GM21423 (cell line): Measurements from ENCODE around the gene IFNA5.

ENCODE experiments used
- ATAC-seq: cut with Tn5 transposase; IDR thresholded peaks from one replicate; pipeline ENCODE4 v1.9.1; 2021; ENCODE audit warnings: mild to moderate bottlenecking, moderate library complexity; ENCODE audit not compliant: unreplicated experiment

The IFNA5 gene

DNA sequence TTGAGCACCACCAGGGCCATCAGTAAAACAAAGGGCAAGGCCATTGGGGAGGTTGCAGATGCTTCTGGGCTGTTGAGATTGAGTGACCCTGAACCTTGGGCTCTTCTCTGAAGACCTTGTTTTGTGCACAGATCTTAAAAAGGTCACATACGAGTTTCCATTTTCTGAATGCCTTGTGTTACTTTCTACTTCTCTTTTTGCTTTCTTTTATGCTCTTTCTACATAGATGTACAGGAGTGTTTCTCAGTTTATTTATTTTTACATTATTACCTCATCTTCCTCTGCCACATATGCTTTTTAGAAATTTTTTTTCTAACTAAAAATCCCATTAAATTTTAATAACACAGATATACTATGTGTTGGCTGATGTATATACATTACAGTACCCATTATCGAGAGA is at the start of gene IFNA5:
Gene IFNA5, minus strand, starts transcription at position 101 of the 400 bp plus-strand sequence. Its CDS starts 57 bp downstream, at position 44.
- no peak for ATAC-seq

DNA sequence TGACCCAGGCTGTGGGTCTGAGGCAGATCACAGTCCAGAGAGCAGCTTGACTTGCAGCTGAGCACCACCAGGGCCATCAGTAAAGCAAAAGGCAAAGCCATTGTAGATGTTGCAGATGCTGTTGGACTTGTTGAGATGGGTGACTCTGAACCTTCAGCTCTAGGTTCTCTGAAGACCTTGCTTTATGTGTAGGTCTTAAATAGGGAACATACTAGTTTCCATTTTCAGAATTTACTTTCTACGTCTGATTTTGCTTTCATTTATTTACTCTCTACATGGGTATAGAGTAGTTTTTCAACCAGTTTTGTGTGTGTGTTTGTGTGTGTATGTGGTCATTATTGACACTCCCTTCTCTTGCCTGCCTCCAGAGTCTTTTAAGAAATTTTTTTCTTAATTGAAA is 45.7 kb upstream of the IFNA5 start, which contains the start of gene IFNA6:
Gene IFNA6, minus strand, starts transcription at position 101 of the 400 bp plus-strand sequence. Its CDS starts 0 bp downstream, at position 101.
- ATAC-seq, result no peak

GRCh38 chr9:21348430-21348970 is 43.4 kb upstream of the IFNA5 start:
- ATAC-seq, result no peak

GRCh38 chr9:21340735-21341134 is 35.6 kb upstream of the IFNA5 start:
- no peak for ATAC-seq

DNA sequence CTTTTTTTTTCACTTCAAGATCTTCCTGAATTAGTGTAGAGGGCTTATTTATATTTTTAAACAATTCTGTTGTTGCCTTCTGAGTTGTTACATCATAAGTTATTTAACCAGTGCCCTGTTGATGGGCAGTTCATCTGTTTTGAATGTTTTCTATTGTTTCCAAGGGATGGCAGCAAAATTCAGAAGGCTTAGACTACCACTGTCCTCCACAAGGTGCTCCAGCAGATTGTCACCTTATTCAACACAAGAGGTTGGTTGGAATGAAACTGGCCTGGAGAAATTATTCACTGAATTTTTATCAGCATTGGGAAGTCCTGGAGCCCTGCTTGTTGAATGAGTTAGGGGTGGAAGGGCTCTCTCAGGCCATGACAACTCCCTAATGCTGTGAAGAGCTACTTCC is 31.3 kb upstream of the IFNA5 start:
- ATAC-seq, result no peak

DNA sequence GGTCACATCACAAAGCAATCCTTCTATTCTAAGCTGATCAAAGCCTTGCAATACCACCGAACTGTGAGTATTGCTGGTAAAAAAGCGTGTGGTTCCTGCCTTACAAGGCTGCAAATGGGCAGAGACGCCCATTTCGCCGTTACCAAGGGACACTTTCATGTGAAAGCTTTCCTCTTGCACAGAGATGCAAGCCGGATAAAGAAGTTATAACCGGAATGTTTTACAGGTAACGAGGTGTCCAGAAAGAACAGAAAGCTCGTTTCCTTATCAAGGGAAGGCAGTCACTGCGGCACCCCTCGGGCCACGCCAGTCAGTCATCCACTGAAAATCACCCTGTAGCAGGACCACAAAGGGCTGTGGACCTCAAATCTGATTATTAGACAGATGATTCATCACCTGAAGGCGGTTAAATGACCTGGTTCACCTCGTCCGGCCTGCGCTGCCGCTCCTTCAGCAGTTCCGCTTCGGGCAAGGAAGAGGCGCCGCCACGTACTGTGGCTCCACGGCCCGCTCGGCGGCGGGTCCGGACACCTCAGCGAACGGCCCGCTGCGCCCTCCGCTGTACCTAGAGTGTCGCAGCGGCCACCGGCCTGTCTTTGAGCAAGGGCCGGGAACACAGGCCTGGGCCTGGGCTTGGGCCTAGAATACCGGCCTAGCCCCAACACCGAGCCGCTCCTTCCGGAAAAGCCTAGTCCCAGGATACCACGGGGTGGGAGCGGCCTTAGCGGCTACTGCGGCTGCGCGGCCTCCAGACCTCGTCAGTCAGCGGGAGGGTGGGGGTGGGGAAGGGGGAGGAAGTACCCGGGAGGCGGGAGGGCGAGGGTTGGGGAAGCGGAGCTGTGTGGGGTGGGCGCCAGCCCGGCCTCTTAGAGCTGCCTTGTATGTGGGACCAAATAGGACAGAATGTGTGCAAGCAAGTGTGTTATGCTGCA is 29.9 kb upstream of the IFNA5 start, which contains the start of gene KLHL9:
Gene KLHL9, minus strand, starts transcription at position 704 of the 932 bp plus-strand sequence. Its CDS starts 545 bp downstream, at position 159.
- ATAC-seq, result peak; percentile 84

GRCh38 chr9:21333226-21333625 is 28.1 kb upstream of the IFNA5 start:
- no peak for ATAC-seq

- ATAC-seq, result no peak
These were observed 26.7 kb upstream of the IFNA5 start for GRCh38 chr9:21331676-21332402.

- peak; percentile 79 for ATAC-seq
These were observed 21.5 kb upstream of the IFNA5 start for GRCh38 chr9:21326526-21327139.

GRCh38 chr9:21324047-21324446 is 18.9 kb upstream of the IFNA5 start:
- ATAC-seq, result no peak

DNA sequence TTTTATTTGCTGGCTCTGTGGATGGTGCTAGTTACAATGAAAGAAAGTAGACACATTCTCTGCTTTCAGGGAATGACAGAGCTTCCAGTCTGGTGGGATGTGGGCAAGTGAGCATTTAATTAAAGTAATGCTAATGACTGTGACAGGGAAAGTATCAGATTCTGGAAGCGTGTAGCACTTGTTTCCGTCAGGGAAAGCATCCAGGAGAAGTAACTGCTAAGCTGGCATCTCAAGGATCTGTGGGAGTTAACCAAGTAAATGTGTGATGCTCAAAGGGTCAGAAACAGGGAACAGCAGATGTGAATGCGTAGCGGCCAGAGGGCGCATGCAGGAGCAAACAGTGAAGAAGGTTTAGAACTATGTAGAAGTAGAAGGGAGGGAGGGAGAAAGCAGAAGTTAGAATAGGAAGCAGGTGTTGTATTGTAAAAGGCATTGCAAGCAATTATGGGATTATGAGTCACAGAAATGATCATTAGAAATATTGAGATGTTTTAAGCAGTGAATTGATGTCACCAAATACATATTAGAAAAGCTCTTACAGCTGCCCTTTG is 17.9 kb upstream of the IFNA5 start:
- ATAC-seq, result no peak

DNA sequence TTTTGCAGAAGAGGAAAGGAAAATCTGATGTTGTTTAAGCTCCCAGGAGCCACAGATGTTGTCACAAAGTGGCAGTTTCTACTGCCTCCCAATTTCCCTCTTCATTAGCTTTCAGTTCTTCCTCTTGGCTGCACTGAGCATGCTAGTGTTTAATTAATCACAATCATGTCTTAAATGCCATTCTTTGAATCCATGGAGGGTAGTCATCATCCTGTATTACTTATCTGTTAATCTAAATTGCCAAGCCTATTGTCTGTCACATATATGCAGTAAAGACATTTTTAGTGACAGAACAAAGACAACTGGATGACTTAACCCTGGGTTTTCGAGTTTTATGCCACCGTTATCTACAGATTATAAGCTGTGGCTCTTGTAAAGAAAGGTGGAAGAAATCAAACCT is 15.4 kb upstream of the IFNA5 start:
- ATAC-seq, result no peak

- peak; percentile 77 for ATAC-seq
These were observed 13.1 kb upstream of the IFNA5 start for GRCh38 chr9:21317956-21318923.

DNA sequence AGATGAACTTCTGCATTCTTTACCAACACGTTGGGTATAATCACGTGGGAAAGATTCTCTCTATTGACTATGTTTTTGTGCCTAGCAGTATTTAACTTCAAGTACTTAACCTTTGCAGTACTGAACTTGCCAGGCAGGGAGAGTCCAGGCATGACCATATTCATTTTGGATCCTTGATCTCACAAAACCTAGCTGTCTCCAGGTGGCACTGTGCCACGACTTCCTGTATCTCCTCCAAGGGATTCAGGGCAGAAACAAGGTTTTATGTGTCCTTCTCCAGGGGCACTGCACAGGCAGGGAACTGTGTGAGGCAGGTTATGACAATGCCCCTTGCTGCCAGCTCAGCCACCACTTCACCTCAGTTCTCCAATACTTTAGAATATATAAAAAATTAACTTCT is 11.7 kb upstream of the IFNA5 start:
- no peak for ATAC-seq

- no peak for ATAC-seq
These were observed 11.1 kb upstream of the IFNA5 start for GRCh38 chr9:21316032-21316842.

DNA sequence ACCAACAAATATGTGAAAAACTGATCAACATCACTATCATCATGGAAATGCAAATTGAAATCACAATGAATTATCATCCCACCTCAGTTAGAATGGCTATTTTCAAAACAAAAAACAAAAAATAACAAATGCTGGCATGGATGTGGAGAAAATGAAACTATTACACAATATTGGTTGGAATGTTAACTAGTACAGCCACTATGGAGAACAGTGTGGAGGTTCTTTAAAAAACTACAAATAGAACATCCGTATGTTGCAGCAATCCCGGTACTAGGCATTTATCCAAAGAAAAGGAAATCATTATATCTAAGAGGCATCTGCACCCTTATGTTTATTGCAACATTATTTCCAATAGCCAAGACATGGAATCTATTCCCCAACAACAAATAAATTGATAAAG is 9.0 kb upstream of the IFNA5 start:
- ATAC-seq, result no peak

- peak; percentile 49 for ATAC-seq
These were observed 6.8 kb upstream of the IFNA5 start for GRCh38 chr9:21311889-21312288.

- no peak for ATAC-seq
These were observed 9.1 kb downstream of the IFNA5 start for GRCh38 chr9:21295992-21296391.
